Measurements from ENCODE around the gene EML1.

The EML1 gene

GRCh38 chr14:99779751-99780150, 13.5 kb upstream of the EML1 start:
- no peak for DNase-seq (ENCODE audit: low read depth)

DNA sequence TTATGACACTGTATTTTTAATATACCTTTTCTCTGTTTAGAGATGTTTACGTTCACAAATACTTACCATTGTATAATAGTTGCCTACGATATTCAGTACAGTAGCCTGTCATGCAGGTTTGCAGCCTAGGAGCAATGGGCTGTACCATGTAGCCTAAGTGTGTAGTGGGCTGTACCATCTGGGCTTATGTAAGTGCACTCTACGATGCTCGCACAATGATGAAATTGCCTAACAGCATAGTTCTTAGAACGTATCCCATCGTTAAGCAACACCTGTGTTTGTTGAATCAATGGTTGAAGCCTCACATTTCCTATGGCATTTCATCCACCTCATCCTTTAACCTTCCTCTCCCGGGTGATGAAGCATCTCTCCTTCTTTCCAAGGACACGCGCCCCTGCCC, 12.5 kb upstream of the EML1 start:
- DNase-seq (ENCODE audit: low read depth): no peak

DNA sequence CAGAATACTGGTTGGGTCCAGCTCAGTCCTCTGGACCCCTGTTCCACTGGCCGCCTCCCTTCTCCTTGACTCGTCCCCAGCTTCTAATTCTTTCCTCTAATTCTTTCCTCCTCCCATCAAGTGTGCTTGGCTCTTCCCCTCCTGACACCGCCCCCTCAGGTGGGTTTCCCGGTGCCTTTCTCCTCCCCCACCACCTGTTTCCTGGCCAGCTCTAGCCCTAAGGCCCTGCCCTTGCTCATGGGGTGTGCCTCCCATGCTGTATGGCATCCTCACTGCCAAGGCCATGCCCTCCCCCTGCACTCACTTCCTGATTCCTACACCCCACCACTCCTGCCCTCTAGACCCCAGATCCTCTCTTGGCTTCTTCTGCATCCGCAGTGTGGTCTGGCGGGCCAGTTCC, 12.1 kb upstream of the EML1 start:
- DNase-seq (ENCODE audit: low read depth): no peak

GRCh38 chr14:99781853-99782610, 11.2 kb upstream of the EML1 start:
- no peak for DNase-seq (ENCODE audit: low read depth)

DNA sequence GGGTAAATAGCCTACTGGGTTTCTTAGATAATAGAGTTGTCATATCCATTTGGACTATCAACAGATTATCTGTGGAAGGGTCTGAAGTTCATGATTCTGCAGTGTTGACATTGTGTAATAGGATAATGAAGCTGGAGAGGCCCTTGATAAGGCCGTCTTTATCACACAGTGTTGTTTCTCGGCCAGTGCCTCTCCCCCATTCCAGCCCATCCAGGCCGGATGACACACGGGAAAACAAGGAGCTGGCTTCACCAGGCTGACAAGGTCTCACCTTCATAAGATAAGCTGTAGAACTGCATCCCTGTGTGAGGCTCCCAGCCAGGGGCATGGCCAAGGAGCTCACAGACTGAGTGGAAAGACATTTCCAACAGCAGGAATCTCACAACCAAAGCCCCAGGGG, 8.7 kb upstream of the EML1 start:
- DNase-seq (ENCODE audit: low read depth): no peak

- no peak for DNase-seq (ENCODE audit: low read depth)
These were observed 7.8 kb upstream of the EML1 start for GRCh38 chr14:99785426-99785825.

DNA sequence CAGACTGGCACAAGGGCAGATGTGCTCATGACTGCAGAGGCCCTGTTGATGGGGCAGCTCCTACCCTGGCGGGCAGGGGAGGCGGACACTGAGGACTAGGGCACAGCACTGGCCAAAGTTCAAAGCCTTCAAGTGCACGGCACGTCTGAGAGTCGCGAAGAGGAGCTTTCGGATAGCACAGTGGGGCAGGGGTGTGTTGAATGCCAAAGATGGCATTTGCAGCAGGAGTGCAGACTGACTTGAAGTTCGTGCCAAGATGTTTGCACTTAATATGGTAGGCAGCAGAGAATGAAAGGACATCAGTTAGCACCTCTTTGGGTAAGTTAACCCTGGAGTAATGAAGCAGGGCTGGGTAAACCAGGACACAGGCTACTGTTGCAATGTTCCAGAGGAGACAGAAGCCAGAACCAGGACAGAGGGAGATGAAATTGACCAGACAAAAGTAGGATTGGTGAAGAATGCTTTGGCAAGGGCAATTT, 6.7 kb upstream of the EML1 start:
- DNase-seq (ENCODE audit: low read depth): no peak

DNA sequence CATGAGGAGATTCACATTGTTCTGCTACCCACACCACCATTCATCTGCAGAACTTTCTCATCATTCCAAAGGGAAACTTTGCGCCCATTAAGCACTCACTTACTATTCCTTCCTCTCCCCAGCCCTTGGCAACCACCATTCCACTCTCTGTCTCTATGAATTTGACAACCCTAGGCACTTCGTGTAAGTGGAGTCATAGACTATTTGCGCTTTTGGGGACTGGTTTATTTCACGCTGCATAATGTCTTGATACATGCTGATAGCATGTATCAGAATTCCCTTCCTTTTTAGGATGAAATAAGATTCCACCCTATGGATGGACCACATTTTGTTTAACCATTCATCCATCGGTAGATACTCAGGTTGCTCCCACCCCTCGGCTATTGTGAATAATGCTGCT, 4.5 kb upstream of the EML1 start:
- no peak for DNase-seq (ENCODE audit: low read depth)

GRCh38 chr14:99789581-99789980, 3.6 kb upstream of the EML1 start:
- DNase-seq (ENCODE audit: low read depth): no peak

GRCh38 chr14:99790201-99790977, 2.8 kb upstream of the EML1 start:
- DNase-seq (ENCODE audit: low read depth): no peak

GRCh38 chr14:99790978-99791376, 2.2 kb upstream of the EML1 start:
- no peak for DNase-seq (ENCODE audit: low read depth)

DNA sequence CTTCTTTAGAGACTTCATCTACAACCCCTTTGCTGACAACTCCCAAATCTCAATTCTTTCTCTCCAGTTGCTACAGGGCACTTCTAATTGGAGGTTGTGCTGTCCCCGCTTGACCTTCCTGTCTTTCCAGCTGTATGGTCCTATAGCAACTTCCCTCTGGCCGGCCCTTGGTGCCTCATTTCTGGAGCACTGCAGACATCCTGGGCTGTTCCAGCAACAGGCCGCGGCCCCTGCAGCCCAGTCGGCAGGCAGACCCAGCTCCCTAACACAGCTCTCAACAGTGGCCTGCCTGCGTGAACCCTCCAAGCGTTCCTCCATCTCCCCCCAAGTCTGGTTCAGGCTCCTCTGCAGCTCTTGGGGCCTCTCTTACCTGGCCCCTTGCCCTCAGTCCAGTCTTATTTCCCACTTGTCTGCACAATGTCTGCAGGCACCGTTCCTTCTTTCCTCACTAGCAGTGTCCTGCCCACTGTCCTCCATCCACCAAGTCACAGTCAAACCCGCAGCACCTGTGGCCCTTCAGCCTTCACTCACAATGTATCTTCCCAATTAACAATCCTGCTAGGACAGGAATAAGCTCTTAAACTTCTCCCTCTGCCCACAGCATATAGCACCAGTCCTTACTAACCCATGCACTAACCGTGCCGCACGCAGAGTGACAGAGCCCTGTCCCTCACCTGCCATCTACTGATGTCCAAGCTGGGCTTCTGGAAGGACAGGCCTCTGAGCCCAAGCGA, 1.6 kb upstream of the EML1 start:
- no peak for DNase-seq (ENCODE audit: low read depth)

DNA sequence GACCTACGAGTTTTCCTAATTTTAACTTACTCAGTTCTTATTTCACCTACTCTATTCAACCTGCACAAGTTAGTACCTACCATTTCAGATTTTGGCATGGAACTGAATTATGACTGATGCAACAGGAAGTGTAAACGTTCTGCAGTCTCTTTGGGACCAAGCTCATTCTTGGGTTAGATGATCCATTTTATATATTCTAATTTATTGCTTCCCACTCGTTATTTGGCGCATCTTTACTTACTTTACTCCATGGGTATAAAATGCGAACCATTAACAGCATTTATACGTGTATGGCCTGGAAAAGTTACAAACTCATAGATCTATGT, 1.0 kb upstream of the EML1 start:
- DNase-seq (ENCODE audit: low read depth): no peak

DNA sequence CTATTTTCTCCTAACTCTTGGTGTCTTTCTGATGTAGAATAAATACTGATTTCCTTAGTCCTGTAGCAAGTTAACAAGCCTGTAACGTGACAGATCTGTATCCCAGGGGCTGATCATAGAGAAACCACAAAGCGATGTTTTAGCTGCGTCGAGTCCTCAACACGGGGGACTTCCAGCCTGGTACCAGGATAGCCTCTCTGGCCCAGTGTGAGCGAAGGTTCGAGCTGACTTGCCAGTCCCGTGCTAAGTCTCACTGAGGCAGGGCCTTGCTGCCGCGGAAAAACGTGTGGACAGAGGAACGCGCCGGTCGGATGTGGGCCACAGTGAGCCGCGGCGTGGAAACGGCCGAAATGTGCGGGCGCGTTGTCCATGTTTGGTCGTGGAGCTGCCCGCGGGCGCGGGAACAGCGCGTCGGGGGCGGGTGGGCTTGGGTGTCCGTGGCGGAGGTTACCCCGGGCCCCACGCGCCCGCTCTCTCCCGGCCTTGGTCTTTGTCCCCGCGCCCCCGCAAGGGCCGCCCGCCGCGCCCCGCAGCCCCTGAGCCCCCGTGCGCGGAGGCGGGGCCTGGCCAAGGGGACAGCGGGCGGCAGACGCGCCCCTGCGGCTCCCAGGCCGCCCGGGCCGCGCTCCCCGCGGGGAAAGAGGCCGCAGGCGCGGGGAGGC, 531 bp upstream of the EML1 start:
- no peak for DNase-seq (ENCODE audit: low read depth)

DNA sequence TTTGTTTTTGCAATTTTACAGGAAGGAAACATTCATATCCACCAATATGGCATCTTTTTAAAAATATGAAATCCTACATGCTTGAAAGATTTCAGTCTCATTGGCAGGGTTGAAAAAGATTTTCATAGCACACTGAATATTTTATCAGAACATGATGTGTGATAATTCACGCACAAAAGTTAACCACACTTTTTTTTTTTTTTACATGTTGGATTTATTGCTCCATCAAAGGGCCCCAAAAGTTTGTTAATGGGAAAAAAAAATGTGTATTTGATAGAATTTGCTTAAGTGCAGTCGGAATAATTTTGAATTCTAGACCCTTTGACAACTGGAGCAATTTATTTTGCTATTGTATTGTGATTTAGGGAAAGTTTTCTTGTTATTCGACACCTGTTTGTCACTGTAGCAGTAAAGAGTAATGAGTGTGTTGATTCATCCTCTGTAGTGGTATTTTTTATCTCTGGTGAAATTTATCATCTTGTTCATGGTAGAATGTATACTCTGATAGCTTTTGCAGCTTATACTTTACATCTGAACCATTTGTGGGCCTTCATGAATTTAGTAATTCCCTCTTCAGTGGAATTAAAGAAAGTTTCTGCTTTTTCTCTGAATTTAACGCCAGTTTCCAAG, 1.1 kb downstream of the EML1 start:
- no peak for DNase-seq (ENCODE audit: low read depth)

GRCh38 chr14:99795046-99795445, 1.8 kb downstream of the EML1 start:
- DNase-seq (ENCODE audit: low read depth): no peak

DNA sequence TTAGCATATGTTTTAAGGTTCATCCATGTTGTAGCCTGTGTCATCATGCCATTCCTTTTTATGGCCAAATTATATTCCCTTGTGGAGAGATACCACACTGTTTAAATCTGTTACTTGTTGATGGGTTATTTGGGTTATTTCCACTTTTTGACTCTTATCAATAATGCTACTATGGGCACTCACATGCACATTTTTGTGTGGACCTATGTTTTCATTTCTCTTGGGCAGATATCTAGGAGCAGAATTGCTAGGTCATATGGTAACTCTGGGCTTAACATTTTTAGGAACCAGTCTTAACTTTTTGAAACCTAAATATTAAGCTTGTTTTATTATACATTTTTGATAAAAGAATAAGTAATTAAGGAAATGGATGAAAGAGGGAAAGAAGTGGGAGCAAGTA, 4.0 kb downstream of the EML1 start:
- DNase-seq (ENCODE audit: low read depth): no peak

DNA sequence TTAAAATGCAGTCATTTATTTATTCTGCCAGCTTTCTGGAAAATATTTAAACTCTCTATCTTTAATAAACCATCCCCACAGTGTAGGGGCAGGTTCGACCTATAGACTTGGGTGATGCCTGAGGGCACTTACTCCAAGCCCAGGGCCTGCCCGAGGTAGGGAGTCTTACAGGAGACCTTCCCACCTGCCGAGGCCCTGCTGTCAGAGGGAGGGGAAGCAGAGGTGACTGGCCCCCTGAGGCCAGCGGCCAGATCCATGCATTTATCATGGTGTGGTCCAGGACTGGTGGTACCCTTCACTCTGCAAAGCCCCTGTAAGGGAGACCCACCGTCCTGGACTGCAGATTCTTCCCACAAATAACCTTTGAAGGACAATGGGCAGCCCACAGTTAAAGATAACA, 7.6 kb downstream of the EML1 start:
- DNase-seq (ENCODE audit: low read depth): no peak

GRCh38 chr14:99802301-99803105, 9.3 kb downstream of the EML1 start:
- no peak for DNase-seq (ENCODE audit: low read depth)

DNA sequence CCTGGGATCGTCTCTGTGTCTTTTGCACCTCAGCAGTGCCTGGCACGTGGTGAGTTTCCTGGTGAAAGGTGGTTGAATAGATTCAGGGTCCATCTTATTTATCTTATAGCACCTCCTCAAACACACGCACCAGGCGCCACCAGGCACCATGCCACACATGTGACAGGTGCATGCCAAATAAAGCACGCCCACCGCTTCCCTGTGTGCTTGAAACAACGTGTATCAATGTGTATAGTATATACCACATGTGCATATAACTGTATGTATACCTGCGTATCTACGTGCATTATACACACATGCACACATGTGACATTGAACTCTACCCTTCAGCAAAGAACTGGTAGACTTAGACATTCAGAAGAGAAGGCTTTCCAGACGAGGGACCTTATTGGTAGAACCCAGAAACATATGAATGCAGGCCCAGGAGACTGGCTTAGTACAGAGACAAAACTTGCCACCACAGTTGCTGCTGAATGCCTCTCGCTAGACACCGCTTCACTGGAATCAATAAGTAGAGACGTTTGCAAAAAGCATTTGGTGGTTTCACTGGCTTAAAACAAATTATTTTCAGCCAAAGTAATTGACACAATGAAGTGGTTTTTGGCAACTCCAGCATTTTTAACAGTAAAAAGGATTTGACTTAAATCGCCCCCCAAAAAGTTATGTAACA, 10.0 kb downstream of the EML1 start:
- no peak for DNase-seq (ENCODE audit: low read depth)

DNA sequence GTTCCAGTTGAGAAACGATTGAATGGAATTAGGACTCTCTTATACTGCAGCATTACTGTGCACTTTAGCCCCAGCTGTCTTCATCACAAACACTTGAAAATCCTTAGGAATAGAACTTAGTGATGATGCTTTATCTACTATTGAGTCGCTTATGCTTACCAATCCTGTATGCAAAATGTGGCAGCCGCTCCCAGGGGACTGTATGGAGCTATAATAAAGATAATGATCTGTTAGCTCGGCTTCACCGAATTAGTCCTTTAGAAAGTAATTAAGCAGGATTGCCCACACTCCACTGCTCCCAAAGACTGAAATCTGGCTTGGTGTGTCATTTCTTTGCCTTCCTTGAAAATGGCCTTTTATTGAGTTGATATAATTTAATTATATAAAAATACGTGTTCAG, 10.6 kb downstream of the EML1 start:
- no peak for DNase-seq (ENCODE audit: low read depth)

All from CMK (cell line).